HG03060 (cell line): ENCODE results near the gene CTPS2.
"Not testable (repeated sequence)": the region's sequence is repeated elsewhere in the genome, so short reads cannot be mapped to it uniquely, and the experiment has no call there.

Source experiments
- ATAC-seq: cut with Tn5 transposase; IDR thresholded peaks from one replicate; pipeline ENCODE4 v1.9.1; 2021; ENCODE audit warnings: low read depth, moderate number of reproducible peaks; ENCODE audit not compliant: unreplicated experiment

The CTPS2 gene

GRCh38 chrX:16658284-16658683, 54.2 kb downstream of the CTPS2 start:
- ATAC-seq: no peak

GRCh38 chrX:16654093-16654492, 58.4 kb downstream of the CTPS2 start:
- no peak for ATAC-seq

- ATAC-seq: no peak
Measured at GRCh38 chrX:16653424-16653823, 59.0 kb downstream of the CTPS2 start.

- ATAC-seq: no peak
Measured at GRCh38 chrX:16651391-16652024, 61.0 kb downstream of the CTPS2 start.

GRCh38 chrX:16649858-16650257, 62.6 kb downstream of the CTPS2 start, which contains the start of gene S100G:
Gene S100G, plus strand, starts transcription at chrX:16650158. Its CDS starts 849 bp downstream, at chrX:16651007.
- no peak for ATAC-seq

- no peak for ATAC-seq
Measured at GRCh38 chrX:16646366-16647138, 65.9 kb downstream of the CTPS2 start.

- no peak for ATAC-seq
Measured at GRCh38 chrX:16643176-16643575, 69.3 kb downstream of the CTPS2 start.

- no peak for ATAC-seq
Measured at GRCh38 chrX:16640823-16641222, 71.6 kb downstream of the CTPS2 start.

GRCh38 chrX:16639966-16640365, 72.5 kb downstream of the CTPS2 start:
- ATAC-seq: no peak

- no peak for ATAC-seq
Measured at GRCh38 chrX:16638533-16638932, 73.9 kb downstream of the CTPS2 start.

- ATAC-seq: no peak
Measured at GRCh38 chrX:16635596-16635995, 76.9 kb downstream of the CTPS2 start.

- ATAC-seq: no peak
Measured at GRCh38 chrX:16635040-16635439, 77.4 kb downstream of the CTPS2 start.

GRCh38 chrX:16633754-16634153, 78.7 kb downstream of the CTPS2 start:
- no peak for ATAC-seq

GRCh38 chrX:16629909-16630308, 82.6 kb downstream of the CTPS2 start:
- ATAC-seq: no peak

GRCh38 chrX:16628946-16629595, 83.4 kb downstream of the CTPS2 start:
- ATAC-seq: no peak

GRCh38 chrX:16628511-16628910, 84.0 kb downstream of the CTPS2 start:
- ATAC-seq: not testable (repeated sequence)

- no peak for ATAC-seq
Measured at GRCh38 chrX:16619024-16619423, 93.4 kb downstream of the CTPS2 start.

- no peak for ATAC-seq
Measured at GRCh38 chrX:16618422-16618821, 94.0 kb downstream of the CTPS2 start.

- no peak for ATAC-seq
Measured at GRCh38 chrX:16617382-16617781, 95.1 kb downstream of the CTPS2 start.

GRCh38 chrX:16612257-16612897, 100.1 kb downstream of the CTPS2 start:
- ATAC-seq: no peak

- ATAC-seq: not testable (repeated sequence)
Measured at GRCh38 chrX:16610654-16611053, 101.8 kb downstream of the CTPS2 start.
